Mesendoderm (in vitro differentiated cells): Measurements from ENCODE around the gene MECP2.

Experiments
- DNase-seq: peaks from one replicate; pipeline ENCODE4 v3.0.0; 2013
- H2AK5ac ChIP-seq: 2 replicates; pipeline ENCODE4 v1.6.1; 2013; ENCODE audit warnings: low read length, inconsistent platforms
- H2BK120ac ChIP-seq: 2 replicates; pipeline ENCODE4 v1.6.1; 2013; ENCODE audit warnings: low read depth, mild to moderate bottlenecking, low read length, moderate library complexity, mixed read lengths
- H2BK15ac ChIP-seq: replicated peaks from 2 replicates; pipeline ENCODE4 v1.6.1; 2013; ENCODE audit warnings: low read depth, mild to moderate bottlenecking, moderate library complexity
- H2BK5ac ChIP-seq: 2 replicates; pipeline ENCODE4 v1.6.1; 2013; ENCODE audit warnings: low read length, inconsistent platforms
- H3K18ac ChIP-seq: 2 replicates; pipeline ENCODE4 v1.6.1; 2013; ENCODE audit warnings: mild to moderate bottlenecking, low read length, mixed read lengths
- H3K23ac ChIP-seq: one replicate; pipeline ENCODE4 v1.6.1; 2013; ENCODE audit warnings: low read length
- H3K27ac ChIP-seq: 2 replicates; pipeline ENCODE4 v1.5.1; 2013; ENCODE audit warnings: low read depth, mild to moderate bottlenecking, inconsistent platforms, low read length, moderate library complexity
- H3K27me3 ChIP-seq: 2 replicates; pipeline ENCODE4 v1.6.1; 2013; ENCODE audit warnings: low read length, control low read depth, mild to moderate bottlenecking, inconsistent platforms; ENCODE audit not compliant: insufficient read depth, poor library complexity
- H3K36me3 ChIP-seq: 2 replicates; pipeline ENCODE4 v1.6.1; 2013; ENCODE audit warnings: low read length, inconsistent platforms; ENCODE audit not compliant: control insufficient read depth, insufficient read depth
- H3K4ac ChIP-seq: one replicate; pipeline ENCODE4 v1.6.1; 2013; ENCODE audit warnings: low read depth, mild to moderate bottlenecking, low read length, moderate library complexity
- H3K4me1 ChIP-seq: 2 replicates; pipeline ENCODE4 v1.6.1; 2013; ENCODE audit warnings: low read depth, low read length, inconsistent platforms; ENCODE audit not compliant: control insufficient read depth
- H3K4me2 ChIP-seq: 2 replicates; pipeline ENCODE4 v1.6.1; 2013; ENCODE audit warnings: low read length
- H3K4me3 ChIP-seq: 2 replicates; pipeline ENCODE4 v1.5.1; 2013; ENCODE audit warnings: mild to moderate bottlenecking, low read length
- H3K56ac ChIP-seq: one replicate; pipeline ENCODE4 v1.6.1; 2013; ENCODE audit warnings: low read length
- H3K79me1 ChIP-seq: 2 replicates; pipeline ENCODE4 v1.6.1; 2013; ENCODE audit warnings: low read length, inconsistent platforms
- H3K79me2 ChIP-seq: 2 replicates; pipeline ENCODE4 v1.6.1; 2013; ENCODE audit warnings: mild to moderate bottlenecking, low read length; ENCODE audit not compliant: control insufficient read depth, insufficient read depth
- H3K9ac ChIP-seq: 2 replicates; pipeline ENCODE4 v1.6.1; 2013; ENCODE audit warnings: low read length, inconsistent platforms
- H4K5ac ChIP-seq: one replicate; pipeline ENCODE4 v1.6.1; 2013; ENCODE audit warnings: low read length
- H4K8ac ChIP-seq: one replicate; pipeline ENCODE4 v1.6.1; 2013; ENCODE audit warnings: low read depth, mild to moderate bottlenecking, control low read depth, low read length, moderate library complexity
- WGBS: extraction: QIAGEN DNeasy Blood & Tissue Kit; methylation state at CpG from one replicate; pipeline ENCODE4 v1.1.7; 2013; ENCODE audit warnings: low lambda C conversion rate, missing lambda C conversion rate; ENCODE audit not compliant: insufficient coverage; ENCODE audit errors: extremely low coverage; 5-methylcytosine and 5-hydroxymethylcytosine counted together

Gene MECP2

GRCh38 chrX:154120567-154120966 is 23.1 kb upstream of the MECP2 start:
- no peak overlapping the region for H3K23ac ChIP-seq
- H3K79me1 ChIP-seq, result no peaks in the 10 kb centered on the region
- H3K9ac ChIP-seq, result no peak overlapping the region
- H3K27me3 ChIP-seq, result no peaks in the 10 kb centered on the region
- H2AK5ac ChIP-seq, result no peak overlapping the region
- H4K5ac ChIP-seq, result no peak overlapping the region
- H2BK5ac ChIP-seq, result no peak overlapping the region
- no peak overlapping the region for H3K4me3 ChIP-seq
- H3K4ac ChIP-seq, result no peak overlapping the region
- no CpG with 5 or more reads among the region's 3 CpGs for WGBS
- no peak overlapping the region for H2BK15ac ChIP-seq
- H3K18ac ChIP-seq, result no peak overlapping the region
- H3K79me2 ChIP-seq, result no peaks in the 10 kb centered on the region
- no peak overlapping the region for H3K27ac ChIP-seq
- no peaks in the 10 kb centered on the region for H3K4me1 ChIP-seq
- H2BK120ac ChIP-seq, result no peak overlapping the region
- no peaks in the 10 kb centered on the region for H3K36me3 ChIP-seq
- H4K8ac ChIP-seq, result no peak overlapping the region
- H3K4me2 ChIP-seq, result no peak overlapping the region
- no peak overlapping the region for H3K56ac ChIP-seq
- DNase-seq, result no peak

DNA sequence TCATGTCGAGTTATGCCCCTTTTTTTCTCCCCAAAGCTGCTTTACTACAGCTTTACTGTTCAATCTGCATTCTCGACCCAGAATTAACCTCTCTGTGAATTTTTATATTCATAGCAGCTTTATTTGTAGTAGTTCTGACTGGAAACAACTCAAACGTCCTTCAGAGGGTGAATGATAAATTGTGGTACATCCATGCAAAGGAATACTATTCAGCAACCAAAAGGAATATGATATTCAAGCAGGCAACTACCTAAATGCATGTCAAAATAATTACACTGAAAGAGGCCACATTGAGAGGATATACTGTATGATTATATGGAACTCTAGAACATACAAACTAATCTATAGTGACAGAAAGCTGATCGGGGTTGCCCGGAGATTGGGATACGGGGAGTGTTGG is 20.0 kb upstream of the MECP2 start:
- Histone ChIP-seq H2AK5ac (no peak overlapping the region), H3K4me3 (no peak overlapping the region), H2BK120ac (no peak overlapping the region), H3K4me1 (no peaks in the 10 kb centered on the region), H3K4ac (no peak overlapping the region), H3K18ac (no peak overlapping the region), H2BK15ac (no peak overlapping the region), H3K56ac (no peak overlapping the region), H3K23ac (no peak overlapping the region), H3K79me2 (no peaks in the 10 kb centered on the region), H3K9ac (no peak overlapping the region), H2BK5ac (no peak overlapping the region), H3K36me3 (no peaks in the 10 kb centered on the region), H4K5ac (no peak overlapping the region), H3K27ac (no peak overlapping the region), H3K79me1 (no peaks in the 10 kb centered on the region), H4K8ac (no peak overlapping the region), H3K4me2 (no peak overlapping the region), H3K27me3 (no peaks in the 10 kb centered on the region)
- no peak for DNase-seq
- no CpG with 5 or more reads among the region's 6 CpGs for WGBS

DNA sequence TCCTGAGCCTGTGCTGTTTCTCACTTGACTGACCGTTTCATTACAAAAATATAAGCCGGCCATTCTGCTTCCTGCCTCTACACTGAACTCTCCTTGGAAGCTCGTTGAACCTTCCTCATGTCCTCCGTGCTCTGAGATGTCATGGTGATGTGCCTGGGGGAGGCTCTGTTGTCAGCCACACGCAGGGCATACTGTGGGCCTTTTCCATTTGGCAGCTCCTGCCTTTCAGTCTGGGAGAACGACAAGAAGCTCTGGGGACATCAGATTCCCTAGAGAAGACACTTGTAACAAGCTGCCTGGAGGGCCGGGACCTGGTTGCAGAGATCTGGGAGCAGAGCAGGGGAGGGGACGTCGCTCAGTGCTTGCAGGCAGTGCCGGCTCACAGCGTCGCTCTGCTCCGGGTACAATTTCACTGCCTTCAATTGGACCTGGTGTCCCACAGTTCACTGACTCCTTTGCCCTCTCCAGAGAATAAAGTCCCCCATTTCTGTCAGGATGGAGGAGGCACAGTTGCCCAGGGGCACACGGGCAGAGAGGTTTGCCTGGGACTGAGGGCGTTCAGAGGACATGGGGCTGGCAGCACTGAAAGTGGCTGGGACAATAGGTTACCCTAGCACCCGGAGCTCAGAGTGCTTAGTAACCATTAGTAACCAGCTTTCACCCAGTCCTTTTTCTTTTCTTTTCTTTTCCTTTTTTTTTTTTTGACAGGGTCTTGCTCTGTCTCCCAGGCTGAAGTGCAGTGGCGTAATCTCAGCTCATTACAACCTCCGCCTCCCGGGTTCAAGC is 19.1 kb upstream of the MECP2 start:
- H4K8ac ChIP-seq, result no peak overlapping the region
- H3K79me2 ChIP-seq, result no peaks in the 10 kb centered on the region
- H3K56ac ChIP-seq, result no peak overlapping the region
- WGBS, result no CpG with 5 or more reads among the region's 19 CpGs
- H3K4me3 ChIP-seq, result no peak overlapping the region
- H2BK15ac ChIP-seq, result no peak overlapping the region
- DNase-seq, result no peak
- H3K79me1 ChIP-seq, result no peaks in the 10 kb centered on the region
- H3K4ac ChIP-seq, result no peak overlapping the region
- H3K9ac ChIP-seq, result no peak overlapping the region
- H2AK5ac ChIP-seq, result no peak overlapping the region
- no peak overlapping the region for H3K18ac ChIP-seq
- H3K27me3 ChIP-seq, result no peaks in the 10 kb centered on the region
- H2BK120ac ChIP-seq, result no peak overlapping the region
- no peaks in the 10 kb centered on the region for H3K4me1 ChIP-seq
- H3K4me2 ChIP-seq, result no peak overlapping the region
- no peak overlapping the region for H4K5ac ChIP-seq
- no peak overlapping the region for H3K23ac ChIP-seq
- H3K27ac ChIP-seq, result no peak overlapping the region
- no peaks in the 10 kb centered on the region for H3K36me3 ChIP-seq
- no peak overlapping the region for H2BK5ac ChIP-seq

GRCh38 chrX:154115750-154116149 is 18.2 kb upstream of the MECP2 start:
- H3K9ac ChIP-seq, result no peak overlapping the region
- H2BK15ac ChIP-seq, result no peak overlapping the region
- no peaks in the 10 kb centered on the region for H3K79me2 ChIP-seq
- H3K36me3 ChIP-seq, result no peaks in the 10 kb centered on the region
- no peak overlapping the region for H4K5ac ChIP-seq
- no peak overlapping the region for H2BK5ac ChIP-seq
- no peak overlapping the region for H2AK5ac ChIP-seq
- no peaks in the 10 kb centered on the region for H3K27me3 ChIP-seq
- no peak overlapping the region for H3K56ac ChIP-seq
- H3K4me2 ChIP-seq, result no peak overlapping the region
- no peak overlapping the region for H2BK120ac ChIP-seq
- no peaks in the 10 kb centered on the region for H3K4me1 ChIP-seq
- H3K18ac ChIP-seq, result no peak overlapping the region
- no peak for DNase-seq
- no peak overlapping the region for H4K8ac ChIP-seq
- H3K23ac ChIP-seq, result no peak overlapping the region
- no peaks in the 10 kb centered on the region for H3K79me1 ChIP-seq
- H3K4ac ChIP-seq, result no peak overlapping the region
- H3K27ac ChIP-seq, result no peak overlapping the region
- WGBS, result no CpG with 5 or more reads among the region's 5 CpGs
- no peak overlapping the region for H3K4me3 ChIP-seq

DNA sequence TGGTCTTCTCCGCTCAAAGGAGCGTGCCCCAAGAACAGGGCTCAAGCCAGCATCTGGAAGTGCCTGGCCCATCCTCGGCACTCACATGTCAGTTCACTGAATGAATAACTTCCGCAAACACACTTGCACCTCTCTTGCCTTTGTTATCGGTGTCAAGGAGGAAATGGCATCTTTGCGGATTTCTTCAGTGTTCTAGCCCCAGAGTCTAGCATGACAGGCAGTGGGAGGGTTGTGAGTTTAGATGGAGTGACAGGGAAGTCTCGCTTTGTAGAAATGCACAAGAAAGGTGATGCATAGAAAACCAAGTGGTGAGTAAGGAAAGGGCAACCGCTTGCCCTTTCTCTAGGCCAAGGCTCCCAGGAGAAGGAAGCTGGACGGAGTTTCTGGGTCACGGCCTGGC is 17.6 kb upstream of the MECP2 start:
- Histone ChIP-seq H3K56ac (no peak overlapping the region), H3K4me2 (no peak overlapping the region), H3K9ac (no peak overlapping the region), H2AK5ac (no peak overlapping the region), H3K23ac (no peak overlapping the region), H3K18ac (no peak overlapping the region), H2BK15ac (no peak overlapping the region), H4K5ac (no peak overlapping the region), H3K79me2 (no peaks in the 10 kb centered on the region), H3K27me3 (no peaks in the 10 kb centered on the region), H2BK5ac (no peak overlapping the region), H4K8ac (no peak overlapping the region), H3K27ac (no peak overlapping the region), H3K4me3 (no peak overlapping the region), H3K4me1 (no peaks in the 10 kb centered on the region), H2BK120ac (no peak overlapping the region), H3K36me3 (no peaks in the 10 kb centered on the region), H3K4ac (no peak overlapping the region), H3K79me1 (no peaks in the 10 kb centered on the region)
- WGBS, result no CpG with 5 or more reads among the region's 10 CpGs
- DNase-seq, result no peak

DNA sequence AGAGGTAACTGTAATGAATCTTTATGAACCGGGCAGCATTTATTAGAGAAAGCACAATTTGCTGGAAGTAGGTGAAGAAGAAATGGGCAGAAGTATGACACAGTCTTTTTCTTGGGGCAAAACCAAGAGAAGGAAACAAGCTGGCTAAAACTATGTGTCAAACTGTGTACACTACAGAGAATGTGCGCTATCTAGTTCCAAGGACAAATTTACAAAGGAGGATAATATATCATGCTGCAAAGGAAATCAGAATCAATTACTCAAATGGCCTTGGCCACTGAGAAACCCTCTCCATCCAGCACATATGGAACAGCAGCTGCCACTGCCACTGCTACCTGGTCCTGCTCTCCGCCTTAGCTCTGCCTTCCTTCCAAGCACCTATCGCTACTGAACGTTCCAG is 17.1 kb upstream of the MECP2 start:
- no peak overlapping the region for H2AK5ac ChIP-seq

More for the DNA sequence above, 17.1 kb upstream of the MECP2 start:
- no peaks in the 10 kb centered on the region for H3K4me1 ChIP-seq
- H3K79me2 ChIP-seq, result no peaks in the 10 kb centered on the region
- H3K4me2 ChIP-seq, result no peak overlapping the region
- H3K56ac ChIP-seq, result no peak overlapping the region
- no peak for DNase-seq
- H2BK120ac ChIP-seq, result no peak overlapping the region
- WGBS, result no CpG with 5 or more reads among the region's 5 CpGs
- H3K9ac ChIP-seq, result no peak overlapping the region
- no peak overlapping the region for H2BK15ac ChIP-seq
- H4K8ac ChIP-seq, result no peak overlapping the region
- no peak overlapping the region for H3K18ac ChIP-seq
- no peak overlapping the region for H3K4me3 ChIP-seq
- H3K27ac ChIP-seq, result no peak overlapping the region
- H3K23ac ChIP-seq, result no peak overlapping the region
- no peaks in the 10 kb centered on the region for H3K79me1 ChIP-seq
- no peak overlapping the region for H2BK5ac ChIP-seq
- H3K36me3 ChIP-seq, result no peaks in the 10 kb centered on the region
- H3K27me3 ChIP-seq, result no peaks in the 10 kb centered on the region
- H3K4ac ChIP-seq, result no peak overlapping the region
- no peak overlapping the region for H4K5ac ChIP-seq
